Measurements from ENCODE around the gene HS3ST5.

- no peak for TF ChIP-seq CTCF (IDR thresholded peaks at IDR 0.05; ENCODE audit: insufficient read depth, low read length, poor library complexity, severe bottlenecking)
- no peak for TF ChIP-seq EZH2phosphoT487 (conservative IDR thresholded peaks at IDR 0.05; ENCODE audit: low read length)
Observed at GRCh38 chr6:114084327-114084890, 258.4 kb downstream of the HS3ST5 start.

Data from SU-DHL-6 (cell line).